Caco-2 (cell line): ENCODE data around the gene ANKMY1. TPM values are rescaled to one million over a fixed set of nuclear protein-coding genes. Genes with fewer than 3 reads are reported as not detected.

Experiments
- BruUV-seq: library from RNA; stranded (reverse); fragments of 400-500 nt; replicated peaks from 2 replicates; lab custom pipeline; 2021; lab: Mats Ljungman, UMichigan
- CTCF ChIA-PET: fragments of 300-600 bp; sonication (Branson Sonifier 250); formaldehyde crosslinking; loops from one replicate; lab custom pipeline; 2022; ENCODE audit warnings: antibody characterized with exemption; lab: Charles Lee
- POLR2A ChIA-PET: fragments of 300-600 bp; sonication (Branson Sonifier 250); formaldehyde crosslinking; loops from one replicate; lab custom pipeline; 2022; ENCODE audit warnings: antibody characterized with exemption; lab: Charles Lee
- DNase-seq, 2 experiments: peaks; one replicate each; pipeline versions ENCODE4 v3.0.0 to v3.0.0-alpha.2; 2020 to 2022
- H3K27me3 ChIP-seq: replicated peaks from 2 replicates; pipeline ENCODE4 v1.6.0; 2011; ENCODE audit warnings: low read length; ENCODE audit not compliant: control insufficient read depth, insufficient read depth
- H3K36me3 ChIP-seq: 2 replicates; pipeline ENCODE4 v1.5.1; 2011; ENCODE audit warnings: low read length; ENCODE audit not compliant: control insufficient read depth, insufficient read depth
- H3K4me1 ChIP-seq: fragments of 250-450 bp; sonication (Bioruptor Pico); 2 replicates; pipeline ENCODE4 v1.5.1; 2020; ENCODE audit warnings: mild to moderate bottlenecking
- H3K4me3 ChIP-seq: 2 replicates; pipeline ENCODE4 v1.5.1; 2011; ENCODE audit warnings: low read depth, mild to moderate bottlenecking, control low read depth, low read length
- H3K9me3 ChIP-seq: fragments of 250-450 bp; sonication (Bioruptor Pico); 2 replicates; pipeline ENCODE4 v1.5.1; 2020; ENCODE audit warnings: mild to moderate bottlenecking, moderate library complexity
- H3K27ac Mint-ChIP-seq: one replicate; pipeline ENCODE4 v1.8.0; 2022; ENCODE audit warnings: mixed read lengths; ENCODE audit not compliant: unreplicated experiment
- H3K27me3 Mint-ChIP-seq: one replicate; pipeline ENCODE4 v1.8.0; 2022; ENCODE audit warnings: mixed read lengths; ENCODE audit not compliant: insufficient read depth, unreplicated experiment
- H3K36me3 Mint-ChIP-seq: one replicate; pipeline ENCODE4 v1.8.0; 2022; ENCODE audit warnings: mild to moderate bottlenecking, mixed read lengths; ENCODE audit not compliant: insufficient read depth, unreplicated experiment
- H3K4me1 Mint-ChIP-seq: one replicate; pipeline ENCODE4 v1.8.0; 2022; ENCODE audit warnings: low read depth, mixed read lengths; ENCODE audit not compliant: unreplicated experiment
- H3K4me3 Mint-ChIP-seq: one replicate; pipeline ENCODE4 v1.8.0; 2022; ENCODE audit warnings: mild to moderate bottlenecking, moderate library complexity, mixed read lengths; ENCODE audit not compliant: unreplicated experiment
- H3K9me3 Mint-ChIP-seq: one replicate; pipeline ENCODE4 v1.8.0; 2022; ENCODE audit warnings: mixed read lengths; ENCODE audit not compliant: unreplicated experiment
- CTCF ChIP-seq, 2 experiments: fragments of 200-600 bp in 1 of 2; IDR thresholded peaks; 1 replicate in 1 of 2; 2 replicates in 1 of 2; pipeline versions ENCODE4 v1.5.1 to v1.8.0; 2011 to 2022; ENCODE audit warnings: antibody characterized with exemption in 1 of 2, control low read depth in 1 of 2, inconsistent platforms in 1 of 2, low read depth in 1 of 2, low read length in 1 of 2, mild to moderate bottlenecking in 1 of 2, moderate library complexity in 1 of 2; ENCODE audit not compliant: insufficient read depth in 1 of 2, severe bottlenecking in 1 of 2, unreplicated experiment in 1 of 2
- intact Hi-C: fragments of 100-400 bp; cut with micrococcal nuclease; formaldehyde crosslinking; loops from one replicate; pipeline ENCODE4 v1.10.0; 2022; ENCODE audit not compliant: unreplicated experiment
- total RNA-seq: library from RNA; stranded (reverse); gene quantifications from 2 replicates; pipeline ENCODE4 v1.2.3, GENCODE V29; 2022

The ANKMY1 gene
- total RNA-seq, 1 experiment from 2014 or later, result 12.2 TPM

GRCh38 chr2:240576436-240577205, 18.8 kb upstream of the ANKMY1 start:
- Histone ChIP-seq H3K9me3 (no peaks in the 10 kb centered on the region), H3K36me3 (peaks cover 1% of the 10 kb centered on the region; the same call in 1 of the 2 replicates), H3K4me1 (no peaks in the 10 kb centered on the region), H3K4me3 (no peak overlapping the region), H3K27me3 (no peaks in the 10 kb centered on the region)
- ChIA-PET CTCF (no interaction called here), POLR2A (no interaction called here)
- no peak for DNase-seq
- Mint-ChIP-seq H3K27ac (no peak overlapping the region), H3K36me3 (peaks cover 13% of the 10 kb centered on the region), H3K9me3 (no peaks in the 10 kb centered on the region), H3K4me3 (no peak overlapping the region), H3K27me3 (no peaks in the 10 kb centered on the region), H3K4me1 (peaks cover 13% of the 10 kb centered on the region)
- intact Hi-C loops, result no loop called here
- BruUV-seq, result no TSS peak
- TF ChIP-seq CTCF (IDR thresholded peaks at IDR 0.05; ENCODE audit: insufficient read depth in 1 of 2, low read depth in 1 of 2, low read length in 1 of 2, severe bottlenecking in 1 of 2, unreplicated experiment in 1 of 2), result no peak

DNA sequence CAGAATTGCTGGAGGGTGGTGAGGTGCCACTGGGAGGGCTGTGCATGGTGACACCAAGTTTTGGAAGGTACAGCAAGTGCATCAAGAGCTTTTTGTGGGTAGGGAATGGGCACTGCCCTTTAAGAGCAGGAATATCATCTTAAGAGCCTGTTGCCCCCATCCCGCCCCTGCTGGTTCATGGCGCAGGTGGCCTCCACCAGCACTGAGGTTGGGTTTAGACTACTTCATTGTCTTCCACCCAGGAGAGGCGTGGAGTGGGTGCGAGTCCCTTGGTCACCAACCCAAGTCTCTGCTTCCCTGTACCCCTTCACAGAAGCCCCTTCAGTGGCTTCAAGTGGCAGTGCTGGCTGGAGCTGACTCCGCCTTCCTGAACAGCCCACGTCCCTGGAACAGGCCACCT, 18.2 kb upstream of the ANKMY1 start:
- Histone ChIP-seq H3K4me3 (no peak overlapping the region), H3K9me3 (no peaks in the 10 kb centered on the region), H3K36me3 (peaks cover 1% of the 10 kb centered on the region; the same call in 1 of the 2 replicates), H3K27me3 (no peaks in the 10 kb centered on the region), H3K4me1 (no peaks in the 10 kb centered on the region)
- intact Hi-C loops, result no loop called here
- Mint-ChIP-seq H3K27ac (no peak overlapping the region), H3K4me3 (no peak overlapping the region), H3K27me3 (no peaks in the 10 kb centered on the region), H3K36me3 (peaks cover 13% of the 10 kb centered on the region), H3K4me1 (peaks cover 13% of the 10 kb centered on the region), H3K9me3 (no peaks in the 10 kb centered on the region)
- no peak for DNase-seq
- BruUV-seq, result no TSS peak
- CTCF ChIA-PET, result no interaction called here
- TF ChIP-seq CTCF (IDR thresholded peaks at IDR 0.05; ENCODE audit: insufficient read depth in 1 of 2, low read depth in 1 of 2, low read length in 1 of 2, severe bottlenecking in 1 of 2, unreplicated experiment in 1 of 2), result no peak
- POLR2A ChIA-PET, result no interaction called here

DNA sequence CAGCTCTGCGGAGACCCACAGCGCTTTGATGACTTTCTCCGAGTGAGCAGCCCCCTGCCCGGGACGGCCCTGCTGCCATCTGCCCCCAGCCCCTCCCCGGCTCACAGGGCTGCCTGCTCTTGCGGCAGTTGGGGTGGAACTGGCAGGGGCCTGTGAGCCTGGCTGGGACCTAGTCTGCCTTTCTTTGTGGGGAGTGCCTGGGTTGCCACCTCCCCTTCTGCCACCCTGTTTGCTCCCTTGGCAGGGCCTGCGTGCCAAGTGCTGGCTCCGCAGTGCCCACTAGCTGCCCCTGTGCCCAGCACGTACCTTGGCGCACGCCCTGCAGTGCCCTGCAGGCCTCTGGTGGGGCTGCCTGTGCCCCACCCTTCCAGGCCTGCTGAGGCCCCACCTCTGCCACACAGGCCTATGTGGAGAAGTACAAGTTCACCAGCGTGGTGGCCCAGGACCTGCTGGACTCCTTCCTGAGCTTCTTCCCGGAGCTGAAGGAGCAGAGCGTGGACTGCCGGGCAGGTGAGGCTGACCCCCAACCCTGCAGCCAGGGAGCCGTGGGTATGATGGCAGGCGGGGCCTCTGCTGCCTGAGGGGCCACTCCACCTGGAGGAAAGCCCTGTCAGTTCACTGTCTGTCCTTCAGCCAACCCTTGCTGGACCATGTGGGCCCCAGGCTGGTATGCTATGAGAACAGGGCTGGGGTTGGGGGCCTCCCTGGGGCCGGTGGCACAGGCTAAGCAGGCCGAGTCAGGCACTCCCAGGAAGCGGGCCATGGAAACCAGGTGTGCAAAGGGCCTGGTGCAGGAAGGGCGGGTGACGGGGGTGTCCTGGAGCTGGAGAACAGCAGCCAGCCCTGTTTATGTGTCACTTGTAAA, 17.5 kb upstream of the ANKMY1 start:
- POLR2A ChIA-PET, result no interaction called here
- Mint-ChIP-seq H3K36me3 (peaks cover 10% of the 10 kb centered on the region), H3K9me3 (no peaks in the 10 kb centered on the region), H3K4me1 (peaks cover 6% of the 10 kb centered on the region), H3K27ac (no peak overlapping the region), H3K27me3 (no peaks in the 10 kb centered on the region), H3K4me3 (no peak overlapping the region)
- Histone ChIP-seq H3K27me3 (no peaks in the 10 kb centered on the region), H3K36me3 (peaks cover 1% of the 10 kb centered on the region; the same call in 1 of the 2 replicates), H3K4me3 (no peak overlapping the region), H3K4me1 (no peaks in the 10 kb centered on the region), H3K9me3 (no peaks in the 10 kb centered on the region)
- TF ChIP-seq CTCF (IDR thresholded peaks at IDR 0.05; ENCODE audit: insufficient read depth in 1 of 2, low read depth in 1 of 2, low read length in 1 of 2, severe bottlenecking in 1 of 2, unreplicated experiment in 1 of 2), result no peak
- intact Hi-C loops, result no loop called here
- no TSS peak for BruUV-seq
- CTCF ChIA-PET, result no interaction called here
- no peak for DNase-seq
